Ecto neural progenitor cell (in vitro differentiated cells): Measurements from ENCODE around the gene KCNE2.
"Not testable (repeated sequence)": the region's sequence is repeated elsewhere in the genome, so short reads cannot be mapped to it uniquely, and the experiment has no call there.

Source experiments
- DNase-seq: peaks from one replicate; pipeline ENCODE4 v3.0.0-alpha.2; 2018; ENCODE audit warnings: low spot score

KCNE2 gene

GRCh38 chr21:34407294-34407693 lies 43.5 kb downstream of the KCNE2 start:
- not testable (repeated sequence) for DNase-seq

DNA sequence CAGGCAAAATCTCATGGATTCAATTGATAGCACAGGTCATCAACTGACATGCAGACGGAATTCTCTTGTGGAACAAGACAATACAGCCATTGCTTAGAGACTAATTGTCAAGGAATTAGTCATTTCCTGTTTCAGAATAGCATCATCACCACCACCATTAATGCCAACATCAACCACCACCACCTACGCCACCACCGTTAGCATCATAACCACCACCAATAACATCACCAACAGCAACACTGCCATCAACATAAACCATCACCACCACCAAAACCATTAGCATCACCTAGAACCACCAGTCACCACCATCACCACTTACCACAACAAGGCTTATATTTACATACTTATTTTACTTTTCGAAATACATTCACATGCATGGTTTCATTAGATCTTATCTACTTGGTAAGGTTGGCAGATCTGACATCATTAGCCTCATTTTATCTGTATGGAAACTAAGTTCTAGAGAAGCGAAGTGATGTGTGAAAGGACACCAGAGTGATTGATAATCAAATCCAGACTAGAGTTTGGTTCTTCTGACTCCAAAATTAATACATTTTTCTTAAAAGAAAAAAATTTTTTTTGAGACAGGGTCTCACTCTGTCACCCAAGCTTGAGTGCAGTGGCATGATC lies 53.8 kb downstream of the KCNE2 start:
- not testable (repeated sequence) for DNase-seq
